CD1c-positive myeloid dendritic cell (primary cell): ENCODE measurements around the gene THEM4.
A peak's percentile ranks its signal among the peaks of the same experiment; 100 is the strongest.

ENCODE experiments used
- DNase-seq: peaks from one replicate; pipeline ENCODE4 v3.0.0-alpha.2; 2016; ENCODE audit errors: extremely low spot score

The THEM4 gene

GRCh38 chr1:151838222-151839081, 70.9 kb downstream of the THEM4 start:
- peak; percentile 68 for DNase-seq

- DNase-seq = no peak
Measured at GRCh38 chr1:151837884-151838221, 71.5 kb downstream of the THEM4 start.

- no peak for DNase-seq
Measured at GRCh38 chr1:151837197-151837596, 72.1 kb downstream of the THEM4 start.

GRCh38 chr1:151835596-151835995, 73.7 kb downstream of the THEM4 start:
- no peak for DNase-seq

- no peak for DNase-seq
Measured at GRCh38 chr1:151834239-151834638, 75.1 kb downstream of the THEM4 start.

- DNase-seq = no peak
Measured at GRCh38 chr1:151833172-151833900, 76.0 kb downstream of the THEM4 start.

- DNase-seq = no peak
Measured at GRCh38 chr1:151832318-151832980, 76.9 kb downstream of the THEM4 start.

- no peak for DNase-seq
Measured at GRCh38 chr1:151831605-151832004, 77.7 kb downstream of the THEM4 start, which contains the start of gene RORC. Gene RORC, minus strand, starts transcription at chr1:151831802. Its CDS starts 38 bp downstream, at chr1:151831764.

GRCh38 chr1:151831256-151831591, 78.1 kb downstream of the THEM4 start:
- no peak for DNase-seq

GRCh38 chr1:151830055-151830454, 79.3 kb downstream of the THEM4 start:
- DNase-seq = no peak

- no peak for DNase-seq
Measured at GRCh38 chr1:151829352-151830046, 79.8 kb downstream of the THEM4 start.

- peak; percentile 64 for DNase-seq
Measured at GRCh38 chr1:151828921-151829320, 80.4 kb downstream of the THEM4 start.

- no peak for DNase-seq
Measured at GRCh38 chr1:151827853-151828252, 81.5 kb downstream of the THEM4 start.

GRCh38 chr1:151825751-151826660, 83.3 kb downstream of the THEM4 start:
- no peak for DNase-seq

- no peak for DNase-seq
Measured at GRCh38 chr1:151825204-151825603, 84.1 kb downstream of the THEM4 start.
